Neural progenitor cell (in vitro differentiated cells): ENCODE data around the gene OR2L13. TPM values are rescaled to one million over a fixed set of nuclear protein-coding genes. Genes with fewer than 3 reads are reported as not detected.

Experiments used
- DNase-seq: peaks from one replicate; pipeline ENCODE4 v3.0.0-alpha.2; 2016; ENCODE audit warnings: low spot score
- H2AFZ ChIP-seq: fragments of 200-600 bp; sonication (generic); replicated peaks from 2 replicates; pipeline ENCODE4 v1.6.1; 2016; ENCODE audit warnings: antibody characterized with exemption
- H3F3A ChIP-seq: fragments of 200-600 bp; sonication (generic); 2 replicates; pipeline ENCODE4 v1.6.1; 2016; ENCODE audit warnings: antibody characterized with exemption, low read depth
- H3K27ac ChIP-seq: fragments of 200-600 bp; sonication (generic); 2 replicates; pipeline ENCODE4 v1.5.1; 2016; ENCODE audit warnings: mild to moderate bottlenecking
- H3K27me3 ChIP-seq: fragments of 200-600 bp; sonication (generic); 2 replicates; pipeline ENCODE4 v1.6.1; 2016; ENCODE audit warnings: mild to moderate bottlenecking, moderate library complexity
- H3K36me3 ChIP-seq: fragments of 200-600 bp; sonication (generic); 2 replicates; pipeline ENCODE4 v1.5.1; 2016
- H3K4me1 ChIP-seq: fragments of 200-600 bp; sonication (generic); 2 replicates; pipeline ENCODE4 v1.6.1; 2016; ENCODE audit warnings: mixed run types
- H3K4me2 ChIP-seq: fragments of 200-600 bp; sonication (generic); 2 replicates; pipeline ENCODE4 v1.6.1; 2016
- H3K4me3 ChIP-seq: fragments of 200-600 bp; sonication (generic); 2 replicates; pipeline ENCODE4 v1.5.1; 2016
- H3K79me2 ChIP-seq: fragments of 200-600 bp; sonication (generic); 2 replicates; pipeline ENCODE4 v1.6.1; 2016; ENCODE audit warnings: low read depth
- H3K9ac ChIP-seq: fragments of 200-600 bp; sonication (generic); 2 replicates; pipeline ENCODE4 v1.6.1; 2016
- H3K9me3 ChIP-seq: fragments of 200-600 bp; sonication (generic); 2 replicates; pipeline ENCODE4 v1.5.1; 2016; ENCODE audit warnings: low read depth
- H4K20me1 ChIP-seq: fragments of 200-600 bp; sonication (generic); 2 replicates; pipeline ENCODE4 v1.6.1; 2016; ENCODE audit warnings: low read depth
- H3K27ac Mint-ChIP-seq: 3 replicates; pipeline ENCODE4 v1.8.0; 2021; ENCODE audit warnings: mixed read lengths
- H3K27me3 Mint-ChIP-seq: 2 replicates; pipeline ENCODE4 v1.8.0; 2022; ENCODE audit warnings: low read depth, mild to moderate bottlenecking, inconsistent platforms, moderate library complexity, mixed read lengths; ENCODE audit not compliant: insufficient read depth
- H3K36me3 Mint-ChIP-seq: 3 replicates; pipeline ENCODE4 v1.8.0; 2021; ENCODE audit warnings: mixed read lengths
- H3K4me1 Mint-ChIP-seq: 3 replicates; pipeline ENCODE4 v1.8.0; 2021; ENCODE audit warnings: mixed read lengths
- H3K4me3 Mint-ChIP-seq: 3 replicates; pipeline ENCODE4 v1.8.0; 2021; ENCODE audit warnings: mild to moderate bottlenecking, moderate library complexity, mixed read lengths
- H3K9me3 Mint-ChIP-seq: 3 replicates; pipeline ENCODE4 v1.8.0; 2020; ENCODE audit warnings: mixed read lengths
- EZH2 ChIP-seq: fragments of 200-600 bp; sonication (generic); IDR thresholded peaks from 2 replicates; pipeline ENCODE4 v1.6.1; 2017; ENCODE audit warnings: antibody characterized with exemption, mild to moderate bottlenecking, moderate library complexity
- EZH2phosphoT487 ChIP-seq: fragments of 200-600 bp; sonication (generic); IDR thresholded peaks from 2 replicates; pipeline ENCODE4 v1.6.1; 2017; ENCODE audit warnings: antibody characterized with exemption
- total RNA-seq: library from RNA; depleted of rRNA; stranded (reverse); fragments of >200 nt; gene quantifications from 2 replicates; pipeline ENCODE4 v1.2.3, GENCODE V29; 2015; ENCODE audit warnings: low replicate concordance
- TF ChIP-seq, protein P1 (sequence below): fragments of 200-600 bp; sonication (generic); IDR thresholded peaks from 2 replicates; pipeline ENCODE4 v1.5.1; 2017; ENCODE audit warnings: antibody characterized with exemption, mild to moderate bottlenecking

Gene OR2L13
- total RNA-seq, 1 donor from 2014 or later = not detected

DNA sequence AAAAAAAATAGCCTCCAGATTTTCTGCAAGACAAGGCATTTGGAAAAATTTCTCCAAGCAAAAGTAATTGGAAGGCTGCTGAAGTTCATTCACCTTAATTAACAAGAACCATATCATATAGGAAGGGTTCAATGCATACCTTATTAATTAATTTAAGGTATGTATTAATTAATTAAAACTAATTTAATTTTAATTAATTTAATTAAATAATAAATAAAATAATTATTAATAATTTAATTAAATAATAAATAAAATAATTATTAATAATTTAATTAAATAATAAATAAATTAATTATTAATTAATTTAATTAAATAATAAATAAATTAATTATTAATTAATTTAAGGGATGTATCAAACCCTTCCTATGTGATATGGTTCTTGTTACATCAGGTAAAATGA lies 7.9 kb downstream of the OR2L13 start:
- Mint-ChIP-seq H3K9me3 (peaks cover 37% of the 10 kb centered on the region), H3K4me3 (no peak overlapping the region), H3K36me3 (no peaks in the 10 kb centered on the region), H3K27ac (no peak overlapping the region), H3K27me3 (peaks cover 4% of the 10 kb centered on the region), H3K4me1 (no peaks in the 10 kb centered on the region)
- Histone ChIP-seq H3K9me3 (peaks cover 43% of the 10 kb centered on the region), H3K4me1 (no peaks in the 10 kb centered on the region), H3K79me2 (no peaks in the 10 kb centered on the region), H3K27me3 (no peaks in the 10 kb centered on the region), H3K4me2 (no peak overlapping the region), H3K27ac (no peak overlapping the region), H4K20me1 (no peaks in the 10 kb centered on the region), H3K4me3 (no peak overlapping the region), H3F3A (no peaks in the 10 kb centered on the region), H2AFZ (no peak overlapping the region), H3K36me3 (no peaks in the 10 kb centered on the region), H3K9ac (no peak overlapping the region)
- no peak for TF ChIP-seq EZH2
- TF ChIP-seq EZH2phosphoT487 = no peak
- TF ChIP-seq, protein P1, sequence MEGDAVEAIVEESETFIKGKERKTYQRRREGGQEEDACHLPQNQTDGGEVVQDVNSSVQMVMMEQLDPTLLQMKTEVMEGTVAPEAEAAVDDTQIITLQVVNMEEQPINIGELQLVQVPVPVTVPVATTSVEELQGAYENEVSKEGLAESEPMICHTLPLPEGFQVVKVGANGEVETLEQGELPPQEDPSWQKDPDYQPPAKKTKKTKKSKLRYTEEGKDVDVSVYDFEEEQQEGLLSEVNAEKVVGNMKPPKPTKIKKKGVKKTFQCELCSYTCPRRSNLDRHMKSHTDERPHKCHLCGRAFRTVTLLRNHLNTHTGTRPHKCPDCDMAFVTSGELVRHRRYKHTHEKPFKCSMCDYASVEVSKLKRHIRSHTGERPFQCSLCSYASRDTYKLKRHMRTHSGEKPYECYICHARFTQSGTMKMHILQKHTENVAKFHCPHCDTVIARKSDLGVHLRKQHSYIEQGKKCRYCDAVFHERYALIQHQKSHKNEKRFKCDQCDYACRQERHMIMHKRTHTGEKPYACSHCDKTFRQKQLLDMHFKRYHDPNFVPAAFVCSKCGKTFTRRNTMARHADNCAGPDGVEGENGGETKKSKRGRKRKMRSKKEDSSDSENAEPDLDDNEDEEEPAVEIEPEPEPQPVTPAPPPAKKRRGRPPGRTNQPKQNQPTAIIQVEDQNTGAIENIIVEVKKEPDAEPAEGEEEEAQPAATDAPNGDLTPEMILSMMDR = no peak
- no peak for DNase-seq

DNA sequence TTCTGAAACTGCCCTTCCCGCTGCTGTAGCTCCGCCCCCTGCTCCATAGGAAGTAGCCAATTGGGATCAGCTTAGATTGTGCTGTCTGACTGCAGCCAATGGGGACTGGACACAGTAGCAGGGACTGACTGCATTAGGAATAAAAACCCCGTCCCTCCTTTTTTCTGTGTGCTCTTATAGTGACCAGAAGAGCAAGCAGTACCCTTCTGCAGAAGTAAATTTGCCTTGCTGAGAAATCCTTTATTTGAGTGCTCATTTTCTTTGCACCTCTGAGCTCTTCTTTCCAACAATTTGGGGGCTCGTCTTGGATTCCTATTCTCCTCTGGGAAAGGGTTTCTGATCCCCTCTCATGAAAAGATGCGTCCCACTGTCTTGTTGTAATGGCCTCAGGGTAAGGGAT lies 16.2 kb downstream of the OR2L13 start:
- no peaks in the 10 kb centered on the region for H4K20me1 ChIP-seq
- no peak overlapping the region for H3K9ac ChIP-seq
- H3K4me2 ChIP-seq = no peak overlapping the region
- Mint-ChIP-seq H3K4me3 (no peak overlapping the region), H3K27ac (no peak overlapping the region), H3K36me3 (no peaks in the 10 kb centered on the region), H3K9me3 (peaks cover 43% of the 10 kb centered on the region), H3K27me3 (peaks cover 4% of the 10 kb centered on the region), H3K4me1 (no peaks in the 10 kb centered on the region)
- H3K27me3 ChIP-seq = no peaks in the 10 kb centered on the region
- H3F3A ChIP-seq = no peaks in the 10 kb centered on the region
- H3K27ac ChIP-seq = no peak overlapping the region
- no peaks in the 10 kb centered on the region for H3K4me1 ChIP-seq
- H3K4me3 ChIP-seq = no peak overlapping the region
- H3K36me3 ChIP-seq = no peaks in the 10 kb centered on the region
- H2AFZ ChIP-seq = no peak overlapping the region
- no peak for TF ChIP-seq EZH2phosphoT487
- TF ChIP-seq EZH2 = no peak
- TF ChIP-seq, protein P1 = no peak
- H3K79me2 ChIP-seq = no peaks in the 10 kb centered on the region
- DNase-seq = no peak
- peaks cover 29% of the 10 kb centered on the region for H3K9me3 ChIP-seq

DNA sequence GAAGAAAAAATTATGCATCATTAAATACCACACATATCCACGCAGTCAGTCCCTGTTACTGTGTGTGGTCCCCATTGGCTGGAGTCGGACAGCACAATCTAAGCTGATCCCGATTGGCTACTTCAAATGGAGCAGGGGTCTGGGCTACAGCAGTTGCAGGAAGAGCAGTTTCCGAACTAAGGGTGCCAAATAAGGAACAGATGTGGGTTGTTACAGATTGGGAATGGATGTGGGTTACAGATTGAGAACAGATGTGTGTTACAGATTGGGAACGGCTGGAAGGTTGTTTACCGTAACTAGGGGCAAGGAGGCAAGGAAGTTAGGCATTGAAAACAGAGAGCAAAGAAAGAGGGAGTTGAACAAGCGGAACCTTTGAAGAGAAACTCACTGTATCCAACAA lies 19.9 kb downstream of the OR2L13 start:
- no peaks in the 10 kb centered on the region for H3K4me1 Mint-ChIP-seq
- TF ChIP-seq EZH2 = no peak
- TF ChIP-seq EZH2phosphoT487 = no peak
- TF ChIP-seq, protein P1 = no peak
- no peak overlapping the region for H3K27ac Mint-ChIP-seq

More for the DNA sequence above, 19.9 kb downstream of the OR2L13 start:
- DNase-seq = no peak
- H3F3A ChIP-seq = no peaks in the 10 kb centered on the region
- Mint-ChIP-seq H3K36me3 (no peaks in the 10 kb centered on the region), H3K4me3 (no peak overlapping the region), H3K9me3 (peaks cover 28% of the 10 kb centered on the region), H3K27me3 (no peaks in the 10 kb centered on the region)
- H2AFZ ChIP-seq = no peak overlapping the region
- H4K20me1 ChIP-seq = no peaks in the 10 kb centered on the region
- H3K4me3 ChIP-seq = no peak overlapping the region
- H3K9ac ChIP-seq = no peak overlapping the region
- peaks cover 3% of the 10 kb centered on the region for H3K9me3 ChIP-seq
- H3K4me2 ChIP-seq = no peak overlapping the region
- no peaks in the 10 kb centered on the region for H3K79me2 ChIP-seq
- no peaks in the 10 kb centered on the region for H3K27me3 ChIP-seq
- H3K36me3 ChIP-seq = no peaks in the 10 kb centered on the region
- H3K4me1 ChIP-seq = no peaks in the 10 kb centered on the region
- no peak overlapping the region for H3K27ac ChIP-seq
